Vagina (tissue), 2 donors: ENCODE data around the gene PLCD4. TPM values are rescaled to one million over a fixed set of nuclear protein-coding genes. Genes with fewer than 3 reads are reported as not detected.

Source experiments
- DNase-seq, 2 donors: peaks; one replicate each; pipeline ENCODE4 v3.0.0-alpha.2; 2017; ENCODE audit errors: extremely low spot score in 2 of 2
- H3K27ac ChIP-seq: fragments of 200-600 bp; sonication (generic); one replicate; pipeline ENCODE4 v1.5.1; 2019
- H3K27me3 ChIP-seq: fragments of 200-600 bp; sonication (generic); one replicate; pipeline ENCODE4 v1.5.1; 2019
- H3K36me3 ChIP-seq, 2 donors: fragments of 200-600 bp; sonication (generic); one replicate each; pipeline ENCODE4 v1.5.1; 2017 to 2019
- H3K4me1 ChIP-seq: fragments of 200-600 bp; sonication (generic); one replicate; pipeline ENCODE4 v1.5.1; 2019
- H3K4me3 ChIP-seq, 2 donors: fragments of 200-600 bp; sonication (generic); 1 replicate in 1 of 2; 2 replicates in 1 of 2; pipeline ENCODE4 v1.5.1; 2016 to 2019
- H3K9me3 ChIP-seq: fragments of 200-600 bp; sonication (generic); one replicate; pipeline ENCODE4 v1.5.1; 2019
- CTCF ChIP-seq, 3 experiments: fragments of 450-650 bp in 2 of 3; fragments of 200-600 bp in 1 of 3; sonication (generic) in 1 of 3; IDR thresholded peaks; one replicate each; pipeline ENCODE4 v1.5.1; 2017 to 2019; ENCODE audit warnings: antibody characterized with exemption in 3 of 3, mild to moderate bottlenecking in 2 of 3, moderate library complexity in 2 of 3
- POLR2A ChIP-seq, 2 donors: fragments of 450-650 bp; IDR thresholded peaks; one replicate each; pipeline ENCODE4 v1.6.1; 2017; ENCODE audit warnings: antibody characterized with exemption in 2 of 2, mild to moderate bottlenecking in 2 of 2, moderate library complexity in 2 of 2
- POLR2AphosphoS5 ChIP-seq, 2 donors: sonication (generic); formaldehyde crosslinking; IDR thresholded peaks; one replicate each; pipeline ENCODE4 v1.9.0; 2017; ENCODE audit warnings: antibody characterized with exemption in 2 of 2, mild to moderate bottlenecking in 2 of 2, low read depth in 1 of 2; ENCODE audit not compliant: insufficient read depth in 1 of 2
- intact Hi-C: fragments of 100-400 bp; cut with DNase I; formaldehyde crosslinking; loops from one replicate; pipeline ENCODE4 v1.15.1; 2023
- total RNA-seq: library from RNA; depleted of rRNA; stranded (reverse); fragments of >200 nt; gene quantifications from one replicate; pipeline ENCODE4 v1.2.3, GENCODE V29; 2016

Gene PLCD4
- total RNA-seq, 1 donor from 2014 or later = 12.0 TPM

- no peak for TF ChIP-seq CTCF (IDR thresholded peaks at IDR 0.05)
- TF ChIP-seq POLR2A (IDR thresholded peaks at IDR 0.05) = no peak
- TF ChIP-seq POLR2AphosphoS5 (IDR thresholded peaks at IDR 0.05; ENCODE audit: insufficient read depth in 1 of 2, low read depth in 1 of 2) = no peak
- no peaks in the 10 kb centered on the region for H3K27me3 ChIP-seq
- no peak overlapping the region for H3K4me3 ChIP-seq
- no peak overlapping the region for H3K27ac ChIP-seq
- DNase-seq = no peak
- no peaks in the 10 kb centered on the region for H3K9me3 ChIP-seq
- H3K4me1 ChIP-seq = no peaks in the 10 kb centered on the region
- peaks cover 0 to 84% of the 10 kb centered on the region in 2 donors for H3K36me3 ChIP-seq
- intact Hi-C loops = loop anchor here (10.0 kb wide), 1 partner anchor 238 kb away; no protein-coding TSS in a partner anchor
Observed at GRCh38 chr2:218642786-218643185, 35.1 kb downstream of the PLCD4 start.

- intact Hi-C loops = loop anchor here (10.0 kb wide), 1 partner anchor 239 kb away; no protein-coding TSS in a partner anchor
- H3K4me1 ChIP-seq = no peaks in the 10 kb centered on the region
- H3K4me3 ChIP-seq = no peak overlapping the region
- TF ChIP-seq POLR2AphosphoS5 (IDR thresholded peaks at IDR 0.05; ENCODE audit: insufficient read depth in 1 of 2, low read depth in 1 of 2) (no peak), POLR2A (IDR thresholded peaks at IDR 0.05) (no peak), CTCF (IDR thresholded peaks at IDR 0.05) (no peak)
- no peaks in the 10 kb centered on the region for H3K27me3 ChIP-seq
- no peaks in the 10 kb centered on the region for H3K9me3 ChIP-seq
- no peak overlapping the region for H3K27ac ChIP-seq
- H3K36me3 ChIP-seq = peaks cover 0 to 84% of the 10 kb centered on the region in 2 donors
- DNase-seq = no peak
Observed at GRCh38 chr2:218643751-218644310, 36.1 kb downstream of the PLCD4 start.

GRCh38 chr2:218644721-218645120 lies 37.0 kb downstream of the PLCD4 start:
- no peaks in the 10 kb centered on the region for H3K27me3 ChIP-seq
- H3K27ac ChIP-seq = no peak overlapping the region
- TF ChIP-seq CTCF (IDR thresholded peaks at IDR 0.05) (no peak), POLR2AphosphoS5 (IDR thresholded peaks at IDR 0.05; ENCODE audit: insufficient read depth in 1 of 2, low read depth in 1 of 2) (no peak), POLR2A (IDR thresholded peaks at IDR 0.05) (no peak)
- H3K36me3 ChIP-seq = peaks cover 3 to 84% of the 10 kb centered on the region in 2 donors
- intact Hi-C loops = loop anchor here (10.0 kb wide), 1 partner anchor 240 kb away; no protein-coding TSS in a partner anchor
- DNase-seq = no peak
- H3K4me1 ChIP-seq = no peaks in the 10 kb centered on the region
- H3K9me3 ChIP-seq = no peaks in the 10 kb centered on the region
- H3K4me3 ChIP-seq = no peak overlapping the region

- DNase-seq = no peak
- Histone ChIP-seq H3K9me3 (no peaks in the 10 kb centered on the region), H3K27ac (no peak overlapping the region), H3K36me3 (peaks cover 7 to 86% of the 10 kb centered on the region in 2 donors), H3K4me3 (no peak overlapping the region), H3K27me3 (no peaks in the 10 kb centered on the region), H3K4me1 (no peaks in the 10 kb centered on the region)
- intact Hi-C loops = loop anchor here (10.0 kb wide), 1 partner anchor 240 kb away; no protein-coding TSS in a partner anchor
- TF ChIP-seq POLR2A (IDR thresholded peaks at IDR 0.05) (no peak), CTCF (IDR thresholded peaks at IDR 0.05) (no peak), POLR2AphosphoS5 (IDR thresholded peaks at IDR 0.05; ENCODE audit: insufficient read depth in 1 of 2, low read depth in 1 of 2) (no peak)
Observed at GRCh38 chr2:218645126-218645525, 37.4 kb downstream of the PLCD4 start.

GRCh38 chr2:218648088-218648786 lies 40.5 kb downstream of the PLCD4 start:
- intact Hi-C loops = loop anchor here (10.0 kb wide), 1 partner anchor 243 kb away; no protein-coding TSS in a partner anchor
- no peaks in the 10 kb centered on the region for H3K4me1 ChIP-seq
- H3K27me3 ChIP-seq = no peaks in the 10 kb centered on the region
- H3K36me3 ChIP-seq = peaks cover 7 to 88% of the 10 kb centered on the region in 2 donors
- no peak for DNase-seq
- H3K9me3 ChIP-seq = no peaks in the 10 kb centered on the region
- no peak overlapping the region for H3K27ac ChIP-seq
- no peak for TF ChIP-seq POLR2AphosphoS5 (IDR thresholded peaks at IDR 0.05; ENCODE audit: insufficient read depth in 1 of 2, low read depth in 1 of 2)
- no peak for TF ChIP-seq POLR2A (IDR thresholded peaks at IDR 0.05)
- TF ChIP-seq CTCF (IDR thresholded peaks at IDR 0.05) = peak; percentile 23 to 60 (median 47)
- no peak overlapping the region for H3K4me3 ChIP-seq
